K562 (cell line): Measurements from ENCODE around the gene MTCL3.

Source experiments
- CBFA2T3 ChIP-seq: fragments of 450-650 bp; IDR thresholded peaks from 2 replicates; pipeline ENCODE4 v1.6.1; 2017
- MAX ChIP-seq: sonication (generic); formaldehyde crosslinking; IDR thresholded peaks from 2 replicates; pipeline ENCODE4 v1.9.0; 2022; ENCODE audit warnings: mild to moderate bottlenecking, missing genetic modification reagents
- NFRKB ChIP-seq: fragments of 450-650 bp; IDR thresholded peaks from 2 replicates; pipeline ENCODE4 v1.6.1; 2016; ENCODE audit warnings: low read depth
- NR2C2 ChIP-seq, 2 experiments: fragments of 200-800 bp in 1 of 2; sonication (Bioruptor generic) in 1 of 2; sonication (generic) in 1 of 2; formaldehyde crosslinking in 1 of 2; IDR thresholded peaks; 2 replicates each; pipeline versions ENCODE4 v1.6.1 to v1.8.0; 2016 to 2022; ENCODE audit warnings: mild to moderate bottlenecking in 1 of 2, missing compliant biosample characterization in 1 of 2, missing genetic modification characterization in 1 of 2, missing genetic modification reagents in 1 of 2
- RCOR1 ChIP-seq, 2 experiments: IDR thresholded peaks; 2 replicates each; pipeline ENCODE4 v1.6.1; 2012; ENCODE audit warnings: low read depth in 2 of 2, low read length in 2 of 2, borderline replicate concordance in 1 of 2, improper control_type of control experiment in 1 of 2
- RFX5 ChIP-seq: IDR thresholded peaks from 2 replicates; pipeline ENCODE4 v1.6.1; 2011; ENCODE audit warnings: low read depth, mild to moderate bottlenecking, improper control_type of control experiment, low read length
- ZNF121 ChIP-seq: sonication (generic); formaldehyde crosslinking; conservative IDR thresholded peaks from 2 replicates; pipeline ENCODE4 v1.8.0; 2022; ENCODE audit warnings: missing genetic modification reagents
- TF ChIP-seq, protein P1 (sequence below), 3 experiments: IDR thresholded peaks in 2 of 3; conservative IDR thresholded peaks in 1 of 3; 2 replicates each; pipeline ENCODE4 v1.5.1; 2011 to 2012; ENCODE audit warnings: low read length in 3 of 3, mild to moderate bottlenecking in 3 of 3, control low read depth in 2 of 3, improper control_type of control experiment in 1 of 3, inconsistent platforms in 1 of 3, low read depth in 1 of 3, mixed read lengths in 1 of 3, moderate library complexity in 1 of 3; ENCODE audit not compliant: insufficient read depth in 2 of 3

DNA sequence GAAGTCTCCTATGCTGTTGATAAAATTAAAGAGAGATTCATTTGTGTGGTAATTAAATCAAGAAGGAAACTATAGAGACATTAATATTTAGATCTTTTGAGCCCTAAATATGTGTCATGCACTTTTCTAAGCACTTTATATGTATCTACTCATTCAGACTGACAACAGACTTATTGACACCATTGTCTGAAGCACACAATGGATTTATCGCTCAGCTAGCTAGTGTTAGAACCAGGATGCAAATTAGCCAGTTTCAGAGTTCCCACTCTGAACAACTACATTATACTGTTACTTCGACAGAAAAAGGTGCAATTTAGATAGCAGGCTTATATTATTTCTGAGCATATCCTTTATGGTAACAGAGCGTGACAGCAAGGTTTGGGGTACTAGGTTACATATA is 32.2 kb downstream of the MTCL3 start:
- TF ChIP-seq NR2C2 (CRISPR knock-in tag; IDR thresholded peaks at IDR 0.05) (no peak), NR2C2 (tag; IDR thresholded peaks at IDR 0.05) (no peak), RCOR1 (IDR thresholded peaks at IDR 0.05; ENCODE audit: borderline replicate concordance in 1 of 2, low read depth in 2 of 2, low read length in 2 of 2) (no peak), NFRKB (no peak), RFX5 (no peak), CBFA2T3 (no peak), ZNF121 (no peak), MAX (CRISPR knock-in tag) (no peak)
- TF ChIP-seq, protein P1, sequence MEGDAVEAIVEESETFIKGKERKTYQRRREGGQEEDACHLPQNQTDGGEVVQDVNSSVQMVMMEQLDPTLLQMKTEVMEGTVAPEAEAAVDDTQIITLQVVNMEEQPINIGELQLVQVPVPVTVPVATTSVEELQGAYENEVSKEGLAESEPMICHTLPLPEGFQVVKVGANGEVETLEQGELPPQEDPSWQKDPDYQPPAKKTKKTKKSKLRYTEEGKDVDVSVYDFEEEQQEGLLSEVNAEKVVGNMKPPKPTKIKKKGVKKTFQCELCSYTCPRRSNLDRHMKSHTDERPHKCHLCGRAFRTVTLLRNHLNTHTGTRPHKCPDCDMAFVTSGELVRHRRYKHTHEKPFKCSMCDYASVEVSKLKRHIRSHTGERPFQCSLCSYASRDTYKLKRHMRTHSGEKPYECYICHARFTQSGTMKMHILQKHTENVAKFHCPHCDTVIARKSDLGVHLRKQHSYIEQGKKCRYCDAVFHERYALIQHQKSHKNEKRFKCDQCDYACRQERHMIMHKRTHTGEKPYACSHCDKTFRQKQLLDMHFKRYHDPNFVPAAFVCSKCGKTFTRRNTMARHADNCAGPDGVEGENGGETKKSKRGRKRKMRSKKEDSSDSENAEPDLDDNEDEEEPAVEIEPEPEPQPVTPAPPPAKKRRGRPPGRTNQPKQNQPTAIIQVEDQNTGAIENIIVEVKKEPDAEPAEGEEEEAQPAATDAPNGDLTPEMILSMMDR (IDR thresholded peaks at IDR 0.05 in 2 of 3, conservative IDR thresholded peaks at IDR 0.05 in 1 of 3; ENCODE audit: insufficient read depth in 2 of 3, low read depth in 1 of 3, low read length in 3 of 3), result no peak
